HCT116 (cell line): Measurements from ENCODE around the gene BEND6. TPM values are rescaled to one million over a fixed set of nuclear protein-coding genes. Genes with fewer than 3 reads are reported as not detected.
A peak's percentile ranks its signal among the peaks of the same experiment; 100 is the strongest.

ENCODE experiments used
- ATAC-seq: fragments of 200-7000 bp; cut with Tn5 transposase; 2 replicates; pipeline ENCODE4 v1.9.1; 2020; ENCODE audit warnings: mild to moderate bottlenecking, moderate library complexity
- BruUV-seq: library from RNA; stranded (reverse); fragments of 400-500 nt; replicated peaks from 2 replicates; lab custom pipeline; 2021; lab: Mats Ljungman, UMichigan
- CTCF ChIA-PET: fragments of 300-600 bp; sonication (Branson Sonifier 250); formaldehyde crosslinking; loops from one replicate; lab custom pipeline; 2021; ENCODE audit warnings: antibody characterized with exemption; lab: Charles Lee
- POLR2A ChIA-PET: fragments of 300-600, 350-600 bp; sonication (Branson Sonifier 250); formaldehyde crosslinking; loops from one replicate; lab custom pipeline; 2021; ENCODE audit warnings: antibody characterized with exemption; lab: Charles Lee
- RAD21 ChIA-PET, 2 experiments: fragments of 300-600 bp; sonication (Branson Sonifier 250); formaldehyde crosslinking; loops; one replicate each; lab custom pipeline; 2023; ENCODE audit warnings: low total read pairs in 2 of 2; ENCODE audit not compliant: uncharacterized antibody in 2 of 2, unreplicated experiment in 2 of 2, low non-redundant PET in 1 of 2; lab: Charles Lee
- DNase-seq: peaks from one replicate; pipeline ENCODE4 v3.0.0-alpha.2; 2010; ENCODE audit warnings: low read depth, low spot score
- H2AFZ ChIP-seq: fragments of 200-600 bp; shearing (Covaris generic), sonication (generic); 2 replicates; pipeline ENCODE4 v1.6.1; 2017; ENCODE audit warnings: low read depth, mixed run types, mixed read lengths, antibody characterized with exemption, low read length; ENCODE audit not compliant: poor library complexity, severe bottlenecking
- H3K27ac ChIP-seq: 2 replicates; pipeline ENCODE4 v1.5.1; 2012; ENCODE audit warnings: low read depth, low read length
- H3K27me3 ChIP-seq: fragments of 200-600 bp; sonication (generic); 2 replicates; pipeline ENCODE4 v1.6.1; 2016; ENCODE audit warnings: mixed run types, low read length, mixed read lengths; ENCODE audit not compliant: insufficient read depth
- H3K36me3 ChIP-seq, 2 experiments: fragments of 200-500 bp in 1 of 2; fragments of 200-600 bp in 1 of 2; sonication (Bioruptor generic) in 1 of 2; sonication (generic) in 1 of 2; 2 replicates each; pipeline versions ENCODE4 v1.5.1 to v1.6.1; 2014 to 2016; ENCODE audit warnings: low read length in 2 of 2, inconsistent platforms in 1 of 2, mixed read lengths in 1 of 2, mixed run types in 1 of 2; ENCODE audit not compliant: insufficient read depth in 2 of 2, control insufficient read depth in 1 of 2
- H3K4me1 ChIP-seq, 2 experiments: fragments of 200-600 bp in 1 of 2; sonication (generic) in 1 of 2; 2 replicates each; pipeline versions ENCODE4 v1.5.1 to v1.6.1; 2012 to 2017; ENCODE audit warnings: low read length in 2 of 2, inconsistent platforms in 1 of 2, mild to moderate bottlenecking in 1 of 2, mixed read lengths in 1 of 2, mixed run types in 1 of 2, moderate library complexity in 1 of 2; ENCODE audit not compliant: insufficient read depth in 2 of 2, control insufficient read depth in 1 of 2
- H3K4me2 ChIP-seq: fragments of 200-600 bp; sonication (generic); 2 replicates; pipeline ENCODE4 v1.6.1; 2017; ENCODE audit warnings: mixed run types, low read length, mixed read lengths
- H3K4me3 ChIP-seq, 2 experiments: fragments of 200-600 bp in 1 of 2; sonication (generic) in 1 of 2; replicated peaks in 1 of 2; 2 replicates each; pipeline ENCODE4 v1.5.1; 2011 to 2016; ENCODE audit warnings: low read length in 2 of 2, control low read depth in 1 of 2, low read depth in 1 of 2, mild to moderate bottlenecking in 1 of 2, mixed read lengths in 1 of 2, mixed run types in 1 of 2
- H3K79me2 ChIP-seq: fragments of 200-600 bp; sonication (generic); 2 replicates; pipeline ENCODE4 v1.6.1; 2017; ENCODE audit warnings: mild to moderate bottlenecking, mixed run types, low read length, moderate library complexity, mixed read lengths; ENCODE audit not compliant: insufficient read depth
- H3K9ac ChIP-seq: fragments of 200-600 bp; sonication (generic); 2 replicates; pipeline ENCODE4 v1.6.1; 2016; ENCODE audit warnings: low read length, mixed read lengths
- H3K9me2 ChIP-seq: fragments of 200-600 bp; sonication (generic), shearing (Covaris generic); 2 replicates; pipeline ENCODE4 v1.6.1; 2017; ENCODE audit warnings: mixed run types, mild to moderate bottlenecking, moderate library complexity; ENCODE audit not compliant: insufficient read depth
- H3K9me3 ChIP-seq, 2 experiments: fragments of 200-500 bp in 1 of 2; fragments of 200-600 bp in 1 of 2; sonication (Bioruptor generic) in 1 of 2; sonication (generic) in 1 of 2; 2 replicates each; pipeline ENCODE4 v1.6.1; 2014 to 2017; ENCODE audit warnings: low read length in 2 of 2, mixed read lengths in 2 of 2, inconsistent platforms in 1 of 2, low read depth in 1 of 2, mild to moderate bottlenecking in 1 of 2, mixed run types in 1 of 2, moderate library complexity in 1 of 2; ENCODE audit not compliant: control insufficient read depth in 1 of 2, insufficient read depth in 1 of 2
- H4K20me1 ChIP-seq: fragments of 200-600 bp; sonication (generic), shearing (Covaris generic); 2 replicates; pipeline ENCODE4 v1.6.1; 2017; ENCODE audit warnings: mixed run types, mild to moderate bottlenecking, moderate library complexity; ENCODE audit not compliant: insufficient read depth
- ATF3 ChIP-seq: IDR thresholded peaks from 2 replicates; pipeline ENCODE4 v1.6.1; 2012
- CEBPB ChIP-seq: IDR thresholded peaks from 2 replicates; pipeline ENCODE4 v1.6.1; 2012; ENCODE audit warnings: low read depth
- CTCF ChIP-seq, 3 experiments: fragments of 200-600 bp in 1 of 3; sonication (generic) in 1 of 3; IDR thresholded peaks in 2 of 3; conservative IDR thresholded peaks in 1 of 3; 2 replicates each; pipeline ENCODE4 v1.5.1; 2012 to 2017; ENCODE audit warnings: low read depth in 2 of 3, low read length in 2 of 3, antibody characterized with exemption in 1 of 3, borderline replicate concordance in 1 of 3, control low read depth in 1 of 3, mild to moderate bottlenecking in 1 of 3, mixed read lengths in 1 of 3, mixed run types in 1 of 3, moderate library complexity in 1 of 3; ENCODE audit not compliant: insufficient read depth in 1 of 3
- EGR1 ChIP-seq: IDR thresholded peaks from 2 replicates; pipeline ENCODE4 v1.6.1; 2012; ENCODE audit warnings: low read depth
- EZH2 ChIP-seq: fragments of 200-600 bp; sonication (generic); IDR thresholded peaks from 2 replicates; pipeline ENCODE4 v1.6.1; 2017; ENCODE audit warnings: antibody characterized with exemption, mixed run types
- JUND ChIP-seq: IDR thresholded peaks from 2 replicates; pipeline ENCODE4 v1.6.1; 2012
- POLR2A ChIP-seq: IDR thresholded peaks from 2 replicates; pipeline ENCODE4 v1.7.0; 2011; ENCODE audit warnings: borderline replicate concordance; ENCODE audit not compliant: insufficient read depth, insufficient read length; ENCODE audit errors: extremely low read depth
- POLR2AphosphoS5 ChIP-seq: IDR thresholded peaks from 2 replicates; pipeline ENCODE4 v1.6.1; 2011; ENCODE audit warnings: mild to moderate bottlenecking, low read depth, low read length, moderate library complexity
- RAD21 ChIP-seq: IDR thresholded peaks from 2 replicates; pipeline ENCODE4 v1.6.1; 2012; ENCODE audit warnings: low read depth, mild to moderate bottlenecking
- REST ChIP-seq: IDR thresholded peaks from 2 replicates; pipeline ENCODE4 v1.6.1; 2012; ENCODE audit warnings: low read depth
- SRF ChIP-seq: IDR thresholded peaks from 2 replicates; pipeline ENCODE4 v1.6.1; 2012; ENCODE audit warnings: low read depth
- TCF7L2 ChIP-seq: IDR thresholded peaks from 2 replicates; pipeline ENCODE4 v1.7.0; 2011; ENCODE audit warnings: borderline replicate concordance, inconsistent platforms; ENCODE audit not compliant: insufficient read depth, insufficient read length; ENCODE audit errors: extremely low read depth
- YY1 ChIP-seq: IDR thresholded peaks from 2 replicates; pipeline ENCODE4 v1.6.1; 2011; ENCODE audit warnings: low read length, low read depth, moderate library complexity, mild to moderate bottlenecking; ENCODE audit not compliant: insufficient replicate concordance; ENCODE audit errors: extremely low read depth
- ZBTB33 ChIP-seq: IDR thresholded peaks from 2 replicates; pipeline ENCODE4 v1.6.1; 2011; ENCODE audit warnings: mild to moderate bottlenecking, low read length, moderate library complexity; ENCODE audit not compliant: insufficient replicate concordance; ENCODE audit errors: extremely low read depth
- ZFX ChIP-seq: fragments of 450-650 bp; IDR thresholded peaks from 2 replicates; pipeline ENCODE4 v1.6.1; 2017
- ZNF274 ChIP-seq: fragments of 200-500 bp; sonication (Bioruptor generic); IDR thresholded peaks from 2 replicates; pipeline ENCODE4 v1.6.1; 2014; ENCODE audit warnings: mild to moderate bottlenecking, low read depth, low read length, inconsistent platforms
- intact Hi-C: fragments of 100-400 bp; cut with micrococcal nuclease; formaldehyde crosslinking; loops from 2 replicates; pipeline ENCODE4 v1.10.0; 2022
- total RNA-seq: library from RNA; stranded (reverse); gene quantifications from one replicate; pipeline ENCODE4 v1.2.1, GENCODE V29; 2021; ENCODE audit not compliant: unreplicated experiment

BEND6 gene
- total RNA-seq, 1 experiment from 2014 or later: 4.0 TPM

- no peaks in the 10 kb centered on the region for H4K20me1 ChIP-seq
- peak overlapping the region; percentile 27; the same call in 1 of the 2 replicates for H3K4me2 ChIP-seq
- DNase-seq (no peak), ATAC-seq (no peak)
- H3K27ac ChIP-seq: no peak overlapping the region
- peaks cover 9% of the 10 kb centered on the region for H3K79me2 ChIP-seq
- H3K9me3 ChIP-seq: no peaks in the 10 kb centered on the region
- intact Hi-C loops: loop anchor here (5.0 kb wide), 2 partner anchors 58 to 213 kb away; partner anchors contain the start of gene BAG2
- no peaks in the 10 kb centered on the region for H3K36me3 ChIP-seq
- POLR2A ChIA-PET: no interaction called here
- H3K9me2 ChIP-seq: no peaks in the 10 kb centered on the region
- H2AFZ ChIP-seq: no peak overlapping the region
- CTCF ChIA-PET: interaction anchor here (4.5 kb wide), 1 partner anchor 56 kb away, joined by 43 read pairs; no protein-coding TSS in a partner anchor
- TF ChIP-seq ZFX (no peak), YY1 (no peak), SRF (no peak), JUND (no peak), CTCF (IDR thresholded peaks at IDR 0.05 in 2 of 3, conservative IDR thresholded peaks at IDR 0.05 in 1 of 3; ENCODE audit: borderline replicate concordance in 1 of 3, insufficient read depth in 1 of 3, low read depth in 2 of 3, low read length in 2 of 3) (no peak), EZH2 (no peak), ATF3 (no peak), ZNF274 (no peak), TCF7L2 (no peak), POLR2A (no peak), RAD21 (no peak), CEBPB (no peak), ZBTB33 (no peak), EGR1 (no peak), REST (no peak), POLR2AphosphoS5 (no peak)
- H3K9ac ChIP-seq: no peak overlapping the region
- H3K4me3 ChIP-seq: no peak overlapping the region
- no TSS peak for BruUV-seq
- peaks cover 7 to 55% of the 10 kb centered on the region in 2 experiments for H3K4me1 ChIP-seq
- RAD21 ChIA-PET: interaction anchor here in 1 of 2 experiments (1.6 kb wide), 1 partner anchor 55 kb away, joined by 5 read pairs; no protein-coding TSS in a partner anchor
- H3K27me3 ChIP-seq: no peaks in the 10 kb centered on the region
These were observed 4.2 kb downstream of the BEND6 start for GRCh38 chr6:56959094-56959493.
